Caco-2 (cell line): Measurements from ENCODE around the gene DYNLRB2. TPM values are rescaled to one million over a fixed set of nuclear protein-coding genes. Genes with fewer than 3 reads are reported as not detected.

Experiments
- BruUV-seq: library from RNA; stranded (reverse); fragments of 400-500 nt; replicated peaks from 2 replicates; lab custom pipeline; 2021; lab: Mats Ljungman, UMichigan
- CTCF ChIA-PET: fragments of 300-600 bp; sonication (Branson Sonifier 250); formaldehyde crosslinking; loops from one replicate; lab custom pipeline; 2022; ENCODE audit warnings: antibody characterized with exemption; lab: Charles Lee
- POLR2A ChIA-PET: fragments of 300-600 bp; sonication (Branson Sonifier 250); formaldehyde crosslinking; loops from one replicate; lab custom pipeline; 2022; ENCODE audit warnings: antibody characterized with exemption; lab: Charles Lee
- DNase-seq, 2 experiments: peaks; one replicate each; pipeline versions ENCODE4 v3.0.0 to v3.0.0-alpha.2; 2020 to 2022
- H3K27me3 ChIP-seq: replicated peaks from 2 replicates; pipeline ENCODE4 v1.6.0; 2011; ENCODE audit warnings: low read length; ENCODE audit not compliant: control insufficient read depth, insufficient read depth
- H3K36me3 ChIP-seq: 2 replicates; pipeline ENCODE4 v1.5.1; 2011; ENCODE audit warnings: low read length; ENCODE audit not compliant: control insufficient read depth, insufficient read depth
- H3K4me1 ChIP-seq: fragments of 250-450 bp; sonication (Bioruptor Pico); 2 replicates; pipeline ENCODE4 v1.5.1; 2020; ENCODE audit warnings: mild to moderate bottlenecking
- H3K4me3 ChIP-seq: 2 replicates; pipeline ENCODE4 v1.5.1; 2011; ENCODE audit warnings: low read depth, mild to moderate bottlenecking, control low read depth, low read length
- H3K9me3 ChIP-seq: fragments of 250-450 bp; sonication (Bioruptor Pico); 2 replicates; pipeline ENCODE4 v1.5.1; 2020; ENCODE audit warnings: mild to moderate bottlenecking, moderate library complexity
- H3K27ac Mint-ChIP-seq: one replicate; pipeline ENCODE4 v1.8.0; 2022; ENCODE audit warnings: mixed read lengths; ENCODE audit not compliant: unreplicated experiment
- H3K27me3 Mint-ChIP-seq: one replicate; pipeline ENCODE4 v1.8.0; 2022; ENCODE audit warnings: mixed read lengths; ENCODE audit not compliant: insufficient read depth, unreplicated experiment
- H3K36me3 Mint-ChIP-seq: one replicate; pipeline ENCODE4 v1.8.0; 2022; ENCODE audit warnings: mild to moderate bottlenecking, mixed read lengths; ENCODE audit not compliant: insufficient read depth, unreplicated experiment
- H3K4me1 Mint-ChIP-seq: one replicate; pipeline ENCODE4 v1.8.0; 2022; ENCODE audit warnings: low read depth, mixed read lengths; ENCODE audit not compliant: unreplicated experiment
- H3K4me3 Mint-ChIP-seq: one replicate; pipeline ENCODE4 v1.8.0; 2022; ENCODE audit warnings: mild to moderate bottlenecking, moderate library complexity, mixed read lengths; ENCODE audit not compliant: unreplicated experiment
- H3K9me3 Mint-ChIP-seq: one replicate; pipeline ENCODE4 v1.8.0; 2022; ENCODE audit warnings: mixed read lengths; ENCODE audit not compliant: unreplicated experiment
- intact Hi-C: fragments of 100-400 bp; cut with micrococcal nuclease; formaldehyde crosslinking; loops from one replicate; pipeline ENCODE4 v1.10.0; 2022; ENCODE audit not compliant: unreplicated experiment
- total RNA-seq: library from RNA; stranded (reverse); gene quantifications from 2 replicates; pipeline ENCODE4 v1.2.3, GENCODE V29; 2022
- TF ChIP-seq, protein P1 (sequence below), 2 experiments: fragments of 200-600 bp in 1 of 2; IDR thresholded peaks; 1 replicate in 1 of 2; 2 replicates in 1 of 2; pipeline versions ENCODE4 v1.5.1 to v1.8.0; 2011 to 2022; ENCODE audit warnings: antibody characterized with exemption in 1 of 2, control low read depth in 1 of 2, inconsistent platforms in 1 of 2, low read depth in 1 of 2, low read length in 1 of 2, mild to moderate bottlenecking in 1 of 2, moderate library complexity in 1 of 2; ENCODE audit not compliant: insufficient read depth in 1 of 2, severe bottlenecking in 1 of 2, unreplicated experiment in 1 of 2

Gene DYNLRB2
- total RNA-seq, 1 experiment from 2014 or later = not detected

DNA sequence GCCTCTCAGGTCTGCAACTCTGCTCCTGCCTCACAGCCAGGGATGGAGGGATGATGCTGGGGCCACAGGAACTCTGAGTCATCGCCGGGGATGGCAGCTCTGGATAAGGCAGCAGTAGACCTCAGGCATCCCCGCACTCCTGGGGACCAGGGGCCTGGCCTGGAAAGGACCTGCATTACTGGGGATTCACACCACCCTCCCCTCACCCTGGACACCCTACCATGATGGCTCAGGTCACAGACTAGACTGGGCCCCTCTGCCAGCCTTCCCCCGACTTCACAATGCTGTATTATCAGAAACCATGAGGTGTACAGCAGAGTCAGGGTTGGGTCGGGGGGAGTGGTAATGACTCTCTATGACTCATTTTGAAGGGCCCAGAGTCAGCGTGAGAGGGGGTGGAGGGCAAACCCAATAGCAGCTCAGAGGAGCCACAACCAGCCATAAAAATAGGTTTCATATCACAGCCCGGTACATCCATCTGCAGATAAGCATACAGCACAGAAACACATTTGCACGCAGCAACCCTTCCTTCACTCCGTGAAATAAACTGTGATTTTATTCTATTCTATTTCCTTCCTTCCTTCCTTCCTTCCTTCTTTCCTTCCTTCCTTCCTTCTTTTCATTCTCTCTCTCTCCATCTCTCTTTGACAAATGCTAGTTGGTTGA, 28.8 kb downstream of the DYNLRB2 start:
- no peak overlapping the region for H3K4me3 Mint-ChIP-seq
- peak in 1 of 2 experiments; percentile 7 for DNase-seq
- peaks cover 9% of the 10 kb centered on the region for H3K27me3 Mint-ChIP-seq
- H3K4me1 ChIP-seq = 0 out of 2 replicates have a peak, but pooled peaks cover 6% of the 10 kb centered on the region
- no peaks in the 10 kb centered on the region for H3K4me1 Mint-ChIP-seq
- intact Hi-C loops = no loop called here
- H3K27me3 ChIP-seq = no peaks in the 10 kb centered on the region; the same call in 1 of the 2 replicates
- no peak overlapping the region for H3K4me3 ChIP-seq
- no peaks in the 10 kb centered on the region for H3K9me3 Mint-ChIP-seq
- ChIA-PET CTCF (no interaction called here), POLR2A (no interaction called here)
- no peak overlapping the region for H3K27ac Mint-ChIP-seq
- H3K36me3 Mint-ChIP-seq = no peaks in the 10 kb centered on the region
- no peaks in the 10 kb centered on the region for H3K9me3 ChIP-seq
- TF ChIP-seq, protein P1, sequence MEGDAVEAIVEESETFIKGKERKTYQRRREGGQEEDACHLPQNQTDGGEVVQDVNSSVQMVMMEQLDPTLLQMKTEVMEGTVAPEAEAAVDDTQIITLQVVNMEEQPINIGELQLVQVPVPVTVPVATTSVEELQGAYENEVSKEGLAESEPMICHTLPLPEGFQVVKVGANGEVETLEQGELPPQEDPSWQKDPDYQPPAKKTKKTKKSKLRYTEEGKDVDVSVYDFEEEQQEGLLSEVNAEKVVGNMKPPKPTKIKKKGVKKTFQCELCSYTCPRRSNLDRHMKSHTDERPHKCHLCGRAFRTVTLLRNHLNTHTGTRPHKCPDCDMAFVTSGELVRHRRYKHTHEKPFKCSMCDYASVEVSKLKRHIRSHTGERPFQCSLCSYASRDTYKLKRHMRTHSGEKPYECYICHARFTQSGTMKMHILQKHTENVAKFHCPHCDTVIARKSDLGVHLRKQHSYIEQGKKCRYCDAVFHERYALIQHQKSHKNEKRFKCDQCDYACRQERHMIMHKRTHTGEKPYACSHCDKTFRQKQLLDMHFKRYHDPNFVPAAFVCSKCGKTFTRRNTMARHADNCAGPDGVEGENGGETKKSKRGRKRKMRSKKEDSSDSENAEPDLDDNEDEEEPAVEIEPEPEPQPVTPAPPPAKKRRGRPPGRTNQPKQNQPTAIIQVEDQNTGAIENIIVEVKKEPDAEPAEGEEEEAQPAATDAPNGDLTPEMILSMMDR (IDR thresholded peaks at IDR 0.05; ENCODE audit: insufficient read depth in 1 of 2, low read depth in 1 of 2, low read length in 1 of 2, severe bottlenecking in 1 of 2, unreplicated experiment in 1 of 2) = no peak
- no TSS peak for BruUV-seq
- H3K36me3 ChIP-seq = no peaks in the 10 kb centered on the region

DNA sequence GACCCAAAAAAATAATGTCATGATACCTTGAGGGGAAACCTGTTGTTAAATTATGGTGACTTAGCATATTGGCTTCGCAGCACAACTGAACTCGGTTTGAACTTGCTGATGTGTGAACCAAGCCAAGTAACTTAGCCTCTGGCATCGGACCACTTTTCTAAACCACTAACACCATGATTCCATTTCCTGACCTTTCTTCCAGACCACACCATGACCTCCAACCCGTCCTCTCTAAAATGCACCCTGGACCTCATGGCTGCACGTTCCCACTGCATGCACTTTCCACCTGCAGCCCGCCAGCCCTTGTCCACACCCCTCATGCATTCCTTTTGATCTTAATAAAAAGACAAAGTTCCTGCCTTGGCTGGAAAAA, 29.3 kb downstream of the DYNLRB2 start:
- no peak for DNase-seq
- Histone ChIP-seq H3K4me3 (no peak overlapping the region), H3K9me3 (no peaks in the 10 kb centered on the region), H3K4me1 (0 out of 2 replicates have a peak, but pooled peaks cover 6% of the 10 kb centered on the region), H3K36me3 (no peaks in the 10 kb centered on the region), H3K27me3 (no peaks in the 10 kb centered on the region; the same call in 1 of the 2 replicates)
- ChIA-PET POLR2A (no interaction called here), CTCF (no interaction called here)
- no peaks in the 10 kb centered on the region for H3K9me3 Mint-ChIP-seq
- H3K4me3 Mint-ChIP-seq = no peak overlapping the region
- no peaks in the 10 kb centered on the region for H3K36me3 Mint-ChIP-seq
- H3K27ac Mint-ChIP-seq = no peak overlapping the region
- intact Hi-C loops = no loop called here
- TF ChIP-seq, protein P1 (IDR thresholded peaks at IDR 0.05; ENCODE audit: insufficient read depth in 1 of 2, low read depth in 1 of 2, low read length in 1 of 2, severe bottlenecking in 1 of 2, unreplicated experiment in 1 of 2) = no peak
- peaks cover 5% of the 10 kb centered on the region for H3K27me3 Mint-ChIP-seq
- no TSS peak for BruUV-seq
- no peaks in the 10 kb centered on the region for H3K4me1 Mint-ChIP-seq

DNA sequence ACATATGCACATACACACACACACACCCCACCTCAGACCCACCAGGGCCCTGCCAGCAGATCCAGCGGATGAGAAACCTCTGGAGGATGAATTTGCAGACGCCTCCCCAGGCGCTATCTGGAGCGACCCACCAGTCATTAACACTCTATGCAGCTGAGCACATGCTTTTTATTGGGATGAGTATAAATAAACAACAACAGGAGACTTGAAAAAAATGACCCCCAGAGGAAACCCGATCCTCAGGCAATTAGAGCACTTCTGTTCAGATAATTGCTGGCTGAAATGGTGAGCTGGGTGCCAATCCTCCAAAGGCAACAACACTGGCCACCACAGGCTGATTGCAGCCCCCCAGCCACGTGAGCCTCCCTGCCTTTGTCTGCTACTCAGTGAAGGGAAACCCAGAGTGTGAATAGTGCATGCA, 32.9 kb downstream of the DYNLRB2 start:
- no peak for DNase-seq
- H3K36me3 Mint-ChIP-seq = no peaks in the 10 kb centered on the region
- no peaks in the 10 kb centered on the region for H3K4me1 Mint-ChIP-seq
- no TSS peak for BruUV-seq
- intact Hi-C loops = no loop called here
- CTCF ChIA-PET = no interaction called here
- no peaks in the 10 kb centered on the region for H3K9me3 Mint-ChIP-seq
- no peaks in the 10 kb centered on the region for H3K27me3 ChIP-seq
- H3K9me3 ChIP-seq = no peaks in the 10 kb centered on the region
- POLR2A ChIA-PET = no interaction called here
- H3K4me3 Mint-ChIP-seq = no peak overlapping the region
- TF ChIP-seq, protein P1 (IDR thresholded peaks at IDR 0.05; ENCODE audit: insufficient read depth in 1 of 2, low read depth in 1 of 2, low read length in 1 of 2, severe bottlenecking in 1 of 2, unreplicated experiment in 1 of 2) = no peak
- no peaks in the 10 kb centered on the region for H3K36me3 ChIP-seq
- no peak overlapping the region for H3K27ac Mint-ChIP-seq
- no peak overlapping the region for H3K4me3 ChIP-seq
- H3K4me1 ChIP-seq = 0 out of 2 replicates have a peak, but pooled peaks cover 6% of the 10 kb centered on the region
- no peaks in the 10 kb centered on the region for H3K27me3 Mint-ChIP-seq
